GM18507 (cell line): ENCODE data around the gene TMEM87A.
"Not testable (repeated sequence)": the region's sequence is repeated elsewhere in the genome, so short reads cannot be mapped to it uniquely, and the experiment has no call there.

ENCODE experiments used
- DNase-seq: peaks from one replicate; pipeline ENCODE4 v3.0.0; 2011; ENCODE audit warnings: low read depth; ENCODE audit not compliant: insufficient read length; ENCODE audit errors: extremely low spot score
- FAIRE-seq: peaks from 2 replicates; lab custom pipeline; 2011; peaks lifted over from hg19 to GRCh38; lab: Jason Lieb, UNC

The TMEM87A gene, protein sequence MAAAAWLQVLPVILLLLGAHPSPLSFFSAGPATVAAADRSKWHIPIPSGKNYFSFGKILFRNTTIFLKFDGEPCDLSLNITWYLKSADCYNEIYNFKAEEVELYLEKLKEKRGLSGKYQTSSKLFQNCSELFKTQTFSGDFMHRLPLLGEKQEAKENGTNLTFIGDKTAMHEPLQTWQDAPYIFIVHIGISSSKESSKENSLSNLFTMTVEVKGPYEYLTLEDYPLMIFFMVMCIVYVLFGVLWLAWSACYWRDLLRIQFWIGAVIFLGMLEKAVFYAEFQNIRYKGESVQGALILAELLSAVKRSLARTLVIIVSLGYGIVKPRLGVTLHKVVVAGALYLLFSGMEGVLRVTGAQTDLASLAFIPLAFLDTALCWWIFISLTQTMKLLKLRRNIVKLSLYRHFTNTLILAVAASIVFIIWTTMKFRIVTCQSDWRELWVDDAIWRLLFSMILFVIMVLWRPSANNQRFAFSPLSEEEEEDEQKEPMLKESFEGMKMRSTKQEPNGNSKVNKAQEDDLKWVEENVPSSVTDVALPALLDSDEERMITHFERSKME

DNA sequence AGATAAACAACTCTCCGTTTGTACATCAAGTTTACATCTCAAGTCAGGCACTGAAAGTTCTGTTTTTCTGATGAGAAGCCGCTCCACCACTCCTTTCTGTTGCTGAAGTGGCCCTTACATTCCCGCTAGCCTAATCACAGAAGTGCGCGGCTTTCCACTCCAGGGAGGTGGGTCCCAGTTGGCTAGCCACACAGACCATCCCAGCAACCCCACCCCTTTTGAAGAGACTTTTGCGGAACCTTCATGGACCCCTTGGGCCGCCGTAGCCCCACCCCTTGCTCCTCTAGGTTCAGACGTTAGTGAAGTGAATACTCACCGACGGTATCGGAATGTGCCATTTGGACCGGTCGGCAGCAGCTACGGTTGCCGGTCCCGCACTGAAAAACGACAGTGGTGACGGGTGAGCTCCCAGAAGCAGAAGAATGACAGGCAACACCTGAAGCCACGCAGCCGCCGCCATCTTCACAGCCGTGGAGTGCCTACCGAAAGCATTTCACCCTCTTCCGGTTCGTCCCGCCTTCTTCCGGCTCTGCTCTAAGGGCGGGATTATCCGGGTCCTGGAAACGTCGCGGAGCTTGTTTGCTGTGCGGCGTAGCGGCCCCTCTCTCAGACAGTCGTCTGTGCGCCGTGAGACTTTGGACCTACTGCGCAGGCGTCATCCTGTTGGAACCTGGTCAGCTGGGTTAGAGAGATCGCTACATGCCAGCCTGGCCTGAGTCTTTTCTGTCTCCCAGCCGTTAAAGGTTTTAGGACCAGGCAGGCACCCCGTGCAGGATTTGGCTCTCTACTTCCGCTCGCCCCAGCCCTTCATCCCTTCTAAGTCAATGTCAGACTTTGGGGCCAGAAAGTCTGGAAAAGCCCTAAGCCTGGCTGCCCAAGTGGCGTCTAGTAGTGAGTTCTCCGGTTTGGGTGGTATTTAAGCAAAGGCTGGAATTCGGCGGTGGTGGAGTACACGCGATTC is at the start of gene TMEM87A, which contains the start of gene GANC:
Gene TMEM87A, minus strand, starts transcription at position 495 of the 961 bp plus-strand sequence. Its CDS starts 35 bp downstream, at position 460.
Gene GANC, plus strand, starts transcription at position 263 of the 961 bp plus-strand sequence. CDS start 1,281 bp downstream, outside the sequence.
- peak; percentile 95 for FAIRE-seq

GRCh38 chr15:42319206-42319605 is 46.0 kb upstream of the TMEM87A start:
- FAIRE-seq: no peak
- DNase-seq: no peak

More for the DNA sequence above, at the start of gene TMEM87A, which contains the start of gene GANC:
- peak; percentile 84 for DNase-seq

DNA sequence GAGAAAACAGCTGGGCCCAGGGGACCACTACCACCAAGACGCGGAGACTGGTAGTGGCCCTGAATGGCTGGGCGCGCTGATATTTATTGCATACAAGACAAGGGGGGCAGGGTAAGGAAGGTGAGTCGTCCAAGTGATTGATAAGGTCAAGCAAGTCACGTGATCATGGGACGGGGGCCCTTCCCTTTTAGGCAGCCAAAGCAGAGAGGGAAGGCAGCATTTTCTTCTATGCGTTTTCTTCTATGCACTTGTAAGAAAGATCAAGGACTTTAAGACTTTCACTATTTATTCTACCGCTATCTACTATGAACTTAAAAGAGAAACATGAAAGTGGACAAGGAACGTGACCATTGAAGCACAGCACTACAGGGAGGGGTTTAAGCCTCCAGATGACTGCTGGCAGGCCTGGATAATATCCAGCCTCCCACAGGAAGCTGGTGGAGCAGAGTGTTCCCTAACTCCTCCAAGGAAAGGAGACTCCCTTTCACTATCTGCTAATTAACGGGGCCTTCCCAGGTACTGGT is 43.1 kb upstream of the TMEM87A start:
- not testable (repeated sequence) for FAIRE-seq

DNA sequence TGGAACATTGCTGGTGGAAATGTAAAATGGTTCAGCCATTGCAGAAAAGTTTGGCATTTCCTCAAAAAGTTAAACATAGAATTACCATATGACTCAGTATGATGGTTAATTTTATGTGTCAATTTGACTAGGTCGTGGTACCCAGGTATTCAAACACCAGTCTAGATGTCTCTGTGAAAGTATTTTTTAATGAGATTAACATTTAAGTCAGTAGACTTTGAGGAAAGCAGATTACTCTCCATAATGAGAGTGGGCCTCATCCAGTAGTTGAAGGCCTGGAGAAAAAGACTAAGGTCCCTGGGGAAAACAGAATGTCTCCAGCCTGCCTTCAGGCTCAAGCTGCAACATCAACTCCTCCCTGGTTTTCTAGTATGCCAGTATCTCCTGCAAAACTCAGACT is 42.3 kb upstream of the TMEM87A start:
- FAIRE-seq (no peak), DNase-seq (no peak)

More for the DNA sequence above, 43.1 kb upstream of the TMEM87A start:
- DNase-seq: not testable (repeated sequence)

GRCh38 chr15:42314818-42315217 is 41.6 kb upstream of the TMEM87A start:
- FAIRE-seq (no peak), DNase-seq (no peak)

GRCh38 chr15:42313463-42313862 is 40.2 kb upstream of the TMEM87A start:
- FAIRE-seq: no peak

DNA sequence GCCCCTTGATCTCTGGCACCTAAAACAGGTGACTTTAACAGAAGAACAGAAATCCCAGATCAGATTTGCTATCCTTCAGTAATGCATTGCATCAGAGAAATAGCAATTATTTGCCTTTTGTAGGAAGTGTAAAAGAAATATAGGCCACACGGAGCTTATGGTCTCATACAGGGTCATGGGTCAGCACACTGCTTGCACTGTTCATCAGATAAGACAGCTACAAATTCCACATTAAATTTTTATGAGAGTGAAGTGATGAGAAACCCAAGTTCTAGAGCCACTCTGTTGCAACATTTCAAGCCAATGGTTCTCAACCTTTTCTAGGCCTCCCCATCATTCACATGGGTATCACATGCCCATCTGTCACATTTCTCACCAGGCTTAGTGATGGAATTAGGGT is 33.4 kb upstream of the TMEM87A start:
- no peak for DNase-seq
- FAIRE-seq: no peak

More at GRCh38 chr15:42313463-42313862, 40.2 kb upstream of the TMEM87A start:
- no peak for DNase-seq

GRCh38 chr15:42301004-42301403 is 27.8 kb upstream of the TMEM87A start:
- not testable (repeated sequence) for DNase-seq, FAIRE-seq

- FAIRE-seq (no peak), DNase-seq (no peak)
Measured at GRCh38 chr15:42289166-42289565, 15.9 kb upstream of the TMEM87A start.

- FAIRE-seq (no peak), DNase-seq (no peak)
Measured at GRCh38 chr15:42287931-42288330, 14.7 kb upstream of the TMEM87A start.

DNA sequence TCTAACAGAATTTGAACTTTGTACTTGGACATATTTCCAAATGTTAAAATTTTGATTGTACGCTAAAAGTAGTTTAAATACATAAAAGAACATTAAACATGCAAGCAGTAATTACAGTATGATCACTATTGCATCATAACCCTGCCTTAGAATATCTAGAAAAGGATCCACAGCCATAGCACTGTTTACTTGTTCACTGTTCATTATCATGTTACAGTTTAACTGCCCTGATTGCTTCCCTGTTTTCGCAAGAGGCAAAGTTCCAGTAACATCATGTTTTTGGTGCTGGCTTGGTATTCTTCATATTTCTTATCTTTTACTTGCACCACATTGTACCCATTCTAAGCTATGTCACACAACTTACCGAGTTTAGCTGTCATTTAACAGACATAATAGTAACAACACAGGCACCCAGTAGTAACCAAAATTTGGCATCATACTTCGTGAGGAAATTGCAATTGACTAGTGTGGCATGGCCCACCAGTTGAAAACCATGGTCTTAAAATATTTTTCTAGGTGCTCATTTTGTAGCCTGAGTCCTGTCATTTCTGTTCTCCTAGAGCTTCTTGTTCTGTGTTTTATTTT is 13.3 kb upstream of the TMEM87A start:
- DNase-seq (no peak), FAIRE-seq (no peak)

GRCh38 chr15:42285034-42285433 is 11.8 kb upstream of the TMEM87A start:
- DNase-seq (no peak), FAIRE-seq (no peak)

- no peak for DNase-seq
Measured at GRCh38 chr15:42284551-42284950, 11.3 kb upstream of the TMEM87A start.

GRCh38 chr15:42283671-42284070 is 10.4 kb upstream of the TMEM87A start:
- DNase-seq (no peak), FAIRE-seq (no peak)

More at GRCh38 chr15:42284551-42284950, 11.3 kb upstream of the TMEM87A start:
- no peak for FAIRE-seq

DNA sequence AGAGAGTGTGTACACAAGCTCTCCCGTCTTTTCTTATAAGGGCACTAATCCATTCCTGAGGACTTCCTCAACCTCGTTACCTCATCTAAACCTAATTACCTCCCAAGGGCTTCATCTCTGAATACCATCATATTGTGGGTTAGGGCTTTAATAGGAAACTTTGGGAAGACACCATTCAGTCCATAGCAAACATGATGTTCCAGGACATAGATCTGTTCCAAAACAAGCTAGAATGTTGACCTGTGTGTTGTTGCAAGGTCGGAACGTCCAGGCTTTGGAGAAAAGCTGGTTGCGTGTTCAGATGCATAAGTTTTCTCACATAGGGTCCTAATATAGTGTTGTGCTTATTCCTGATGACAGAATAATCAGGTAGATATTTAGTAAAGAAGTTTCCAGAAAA is 9.7 kb upstream of the TMEM87A start:
- DNase-seq (no peak), FAIRE-seq (no peak)

- DNase-seq: no peak
- FAIRE-seq: no peak
Measured at GRCh38 chr15:42282344-42282743, 9.1 kb upstream of the TMEM87A start.

GRCh38 chr15:42279234-42279723 is 6.0 kb upstream of the TMEM87A start:
- DNase-seq: no peak
- peak; percentile 24 for FAIRE-seq

DNA sequence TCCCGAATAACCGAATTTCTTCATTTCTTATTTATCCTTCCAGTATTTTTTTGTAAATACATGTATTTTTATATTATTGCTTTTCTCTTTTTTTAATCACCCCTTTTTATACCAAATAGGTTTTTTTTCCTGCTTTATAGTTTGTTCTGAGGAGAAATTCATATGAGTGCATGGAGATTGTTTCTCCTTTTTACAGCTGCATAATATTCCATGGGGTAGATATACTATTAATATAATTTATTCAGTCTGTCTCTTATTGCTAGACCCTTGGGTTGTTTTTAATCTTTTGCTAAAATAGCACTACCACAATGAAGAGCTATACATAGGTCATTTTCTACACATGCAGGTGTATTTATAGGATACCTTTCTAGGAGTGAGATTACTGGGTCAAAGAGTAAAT is 3.5 kb upstream of the TMEM87A start:
- DNase-seq (no peak), FAIRE-seq (no peak)
